SK-N-SH treated with all-trans-retinoic acid at 6 μM for 48 hours (cell line): ENCODE results near the gene SSUH2.

ENCODE experiments used
- BACH2 ChIP-seq: fragments of 250-450 bp; sonication (Bioruptor Pico); IDR thresholded peaks from 2 replicates; pipeline ENCODE4 v1.9.0; 2021; ENCODE audit warnings: mild to moderate bottlenecking, borderline replicate concordance
- CSDC2 ChIP-seq: fragments of 250-450 bp; sonication (Bioruptor Pico); IDR thresholded peaks from 2 replicates; pipeline ENCODE4 v1.5.0; 2020; ENCODE audit warnings: mild to moderate bottlenecking, moderate library complexity
- ESRRG ChIP-seq: fragments of 250-450 bp; sonication (Bioruptor Pico); IDR thresholded peaks from 2 replicates; pipeline ENCODE4 v1.6.1; 2021; ENCODE audit warnings: mild to moderate bottlenecking
- OSR1 ChIP-seq: fragments of 250-450 bp; sonication (Bioruptor Pico); IDR thresholded peaks from 2 replicates; pipeline ENCODE4 v1.8.0; 2022; ENCODE audit warnings: moderate library complexity, mild to moderate bottlenecking, inconsistent platforms
- PPARA ChIP-seq: fragments of 250-450 bp; sonication (Bioruptor Pico); IDR thresholded peaks from 2 replicates; pipeline ENCODE4 v1.5.0; 2020; ENCODE audit warnings: mild to moderate bottlenecking, borderline replicate concordance
- RARB ChIP-seq: fragments of 250-450 bp; sonication (Bioruptor Pico); IDR thresholded peaks from 2 replicates; pipeline ENCODE4 v1.8.0; 2021; ENCODE audit warnings: mild to moderate bottlenecking, moderate library complexity
- ZC3H10 ChIP-seq: fragments of 250-450 bp; sonication (Bioruptor Pico); IDR thresholded peaks from 2 replicates; pipeline ENCODE4 v1.5.1; 2021; ENCODE audit warnings: mild to moderate bottlenecking, moderate library complexity
- ZFP3 ChIP-seq: fragments of 250-450 bp; sonication (Bioruptor Pico); IDR thresholded peaks from 2 replicates; pipeline ENCODE4 v1.5.0; 2020; ENCODE audit warnings: mild to moderate bottlenecking, moderate library complexity
- ZFP30 ChIP-seq: fragments of 450-650 bp; formaldehyde crosslinking; IDR thresholded peaks from 2 replicates; pipeline ENCODE4 v1.5.0; 2022; ENCODE audit warnings: mild to moderate bottlenecking, moderate library complexity
- ZNF565 ChIP-seq: fragments of 450-650 bp; formaldehyde crosslinking; conservative IDR thresholded peaks from 2 replicates; pipeline ENCODE4 v1.5.0; 2020; ENCODE audit warnings: low read depth, mild to moderate bottlenecking, moderate library complexity
- TF ChIP-seq, protein P1 (sequence below): fragments of 250-450 bp; sonication (Bioruptor Pico); IDR thresholded peaks from 2 replicates; pipeline ENCODE4 v1.8.0; 2020; ENCODE audit warnings: mild to moderate bottlenecking, moderate library complexity, borderline replicate concordance
- TF ChIP-seq, protein P2 (sequence below): fragments of 250-450 bp; sonication (Bioruptor Pico); IDR thresholded peaks from 2 replicates; pipeline ENCODE4 v1.5.0; 2020; ENCODE audit warnings: mild to moderate bottlenecking, moderate library complexity

DNA sequence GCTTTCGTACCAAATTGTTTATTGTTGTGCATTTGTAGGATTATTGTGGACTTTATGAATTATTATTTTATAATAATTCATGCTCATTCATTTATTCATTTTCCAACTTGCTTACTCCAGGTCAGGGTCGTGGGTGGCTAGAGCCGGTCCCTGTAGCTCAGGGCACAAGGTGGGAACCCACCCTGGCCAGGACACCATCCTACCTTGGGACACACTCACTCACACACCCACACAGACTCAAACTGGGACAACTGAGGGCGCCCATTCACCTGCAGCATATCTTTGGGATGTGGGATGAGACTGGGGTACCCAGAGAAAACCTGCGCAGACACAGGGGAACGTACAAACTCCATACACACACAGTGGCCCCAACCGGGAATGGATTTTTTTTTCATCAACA lies 40.6 kb downstream of the SSUH2 start:
- TF ChIP-seq ZFP30 (CRISPR knock-in tag) (no peak), ZC3H10 (CRISPR knock-in tag) (no peak), OSR1 (CRISPR knock-in tag) (no peak), ESRRG (CRISPR knock-in tag) (no peak), ZNF565 (no peak), PPARA (CRISPR knock-in tag) (no peak), CSDC2 (CRISPR knock-in tag) (no peak), BACH2 (CRISPR knock-in tag) (no peak), RARB (CRISPR knock-in tag) (no peak), ZFP3 (no peak)
- TF ChIP-seq, protein P1, sequence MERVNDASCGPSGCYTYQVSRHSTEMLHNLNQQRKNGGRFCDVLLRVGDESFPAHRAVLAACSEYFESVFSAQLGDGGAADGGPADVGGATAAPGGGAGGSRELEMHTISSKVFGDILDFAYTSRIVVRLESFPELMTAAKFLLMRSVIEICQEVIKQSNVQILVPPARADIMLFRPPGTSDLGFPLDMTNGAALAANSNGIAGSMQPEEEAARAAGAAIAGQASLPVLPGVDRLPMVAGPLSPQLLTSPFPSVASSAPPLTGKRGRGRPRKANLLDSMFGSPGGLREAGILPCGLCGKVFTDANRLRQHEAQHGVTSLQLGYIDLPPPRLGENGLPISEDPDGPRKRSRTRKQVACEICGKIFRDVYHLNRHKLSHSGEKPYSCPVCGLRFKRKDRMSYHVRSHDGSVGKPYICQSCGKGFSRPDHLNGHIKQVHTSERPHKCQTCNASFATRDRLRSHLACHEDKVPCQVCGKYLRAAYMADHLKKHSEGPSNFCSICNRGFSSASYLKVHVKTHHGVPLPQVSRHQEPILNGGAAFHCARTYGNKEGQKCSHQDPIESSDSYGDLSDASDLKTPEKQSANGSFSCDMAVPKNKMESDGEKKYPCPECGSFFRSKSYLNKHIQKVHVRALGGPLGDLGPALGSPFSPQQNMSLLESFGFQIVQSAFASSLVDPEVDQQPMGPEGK (CRISPR knock-in tag): no peak
- TF ChIP-seq, protein P2, sequence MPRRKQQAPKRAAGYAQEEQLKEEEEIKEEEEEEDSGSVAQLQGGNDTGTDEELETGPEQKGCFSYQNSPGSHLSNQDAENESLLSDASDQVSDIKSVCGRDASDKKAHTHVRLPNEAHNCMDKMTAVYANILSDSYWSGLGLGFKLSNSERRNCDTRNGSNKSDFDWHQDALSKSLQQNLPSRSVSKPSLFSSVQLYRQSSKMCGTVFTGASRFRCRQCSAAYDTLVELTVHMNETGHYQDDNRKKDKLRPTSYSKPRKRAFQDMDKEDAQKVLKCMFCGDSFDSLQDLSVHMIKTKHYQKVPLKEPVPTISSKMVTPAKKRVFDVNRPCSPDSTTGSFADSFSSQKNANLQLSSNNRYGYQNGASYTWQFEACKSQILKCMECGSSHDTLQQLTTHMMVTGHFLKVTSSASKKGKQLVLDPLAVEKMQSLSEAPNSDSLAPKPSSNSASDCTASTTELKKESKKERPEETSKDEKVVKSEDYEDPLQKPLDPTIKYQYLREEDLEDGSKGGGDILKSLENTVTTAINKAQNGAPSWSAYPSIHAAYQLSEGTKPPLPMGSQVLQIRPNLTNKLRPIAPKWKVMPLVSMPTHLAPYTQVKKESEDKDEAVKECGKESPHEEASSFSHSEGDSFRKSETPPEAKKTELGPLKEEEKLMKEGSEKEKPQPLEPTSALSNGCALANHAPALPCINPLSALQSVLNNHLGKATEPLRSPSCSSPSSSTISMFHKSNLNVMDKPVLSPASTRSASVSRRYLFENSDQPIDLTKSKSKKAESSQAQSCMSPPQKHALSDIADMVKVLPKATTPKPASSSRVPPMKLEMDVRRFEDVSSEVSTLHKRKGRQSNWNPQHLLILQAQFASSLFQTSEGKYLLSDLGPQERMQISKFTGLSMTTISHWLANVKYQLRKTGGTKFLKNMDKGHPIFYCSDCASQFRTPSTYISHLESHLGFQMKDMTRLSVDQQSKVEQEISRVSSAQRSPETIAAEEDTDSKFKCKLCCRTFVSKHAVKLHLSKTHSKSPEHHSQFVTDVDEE: no peak
